LNCaP clone FGC (cell line): ENCODE data around the gene CTBP2.

Experiments
- DNase-seq: peaks from one replicate; pipeline ENCODE4 v3.0.0-alpha.2; 2011; ENCODE audit warnings: low read depth
- H3K4me3 ChIP-seq: 2 replicates; pipeline ENCODE4 v1.5.1; 2011; ENCODE audit warnings: mild to moderate bottlenecking, low read depth, low read length, control low read depth
- TF ChIP-seq, protein P1 (sequence below): IDR thresholded peaks from 2 replicates; pipeline ENCODE4 v1.5.1; 2012; ENCODE audit warnings: mild to moderate bottlenecking; ENCODE audit not compliant: control insufficient read depth, insufficient read depth; ENCODE audit errors: extremely low read depth

Gene CTBP2

DNA sequence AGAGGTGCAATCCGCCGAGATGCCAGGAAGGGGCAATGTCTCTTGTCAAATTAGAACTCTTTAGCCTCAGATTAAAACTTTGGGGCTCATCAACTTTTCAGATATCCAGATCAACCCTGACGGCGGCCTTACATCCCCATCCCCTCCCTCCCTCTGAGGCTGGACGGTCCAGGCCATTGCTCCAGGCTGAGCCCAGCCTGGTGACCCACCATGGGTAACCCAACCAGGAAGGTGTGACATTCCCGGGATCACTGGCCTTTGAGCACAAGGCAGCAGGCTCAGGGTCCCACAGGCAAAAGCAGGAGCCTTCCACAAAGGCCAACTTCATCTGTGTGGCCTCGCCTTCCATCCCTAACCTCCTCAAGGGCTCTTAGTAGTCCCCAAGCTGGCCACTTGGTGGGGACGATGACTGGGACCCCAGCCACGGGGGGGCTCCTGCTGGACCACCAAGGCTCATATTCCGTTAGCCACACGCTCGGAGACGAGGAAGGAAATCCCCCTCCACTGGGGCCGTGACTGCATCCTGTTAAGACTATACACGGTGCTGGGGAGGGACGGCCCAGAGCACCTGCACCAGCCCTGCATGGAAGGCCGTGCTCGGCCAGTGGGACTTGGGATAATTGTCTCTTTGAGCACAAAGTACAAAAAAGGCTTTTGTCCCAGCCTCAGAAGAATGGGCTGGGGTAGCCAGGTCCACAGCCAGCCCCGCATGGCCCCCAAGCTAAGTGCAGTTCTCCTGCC lies 155.6 kb downstream of the CTBP2 start:
- DNase-seq, result no peak
- no peak overlapping the region for H3K4me3 ChIP-seq
- TF ChIP-seq, protein P1, sequence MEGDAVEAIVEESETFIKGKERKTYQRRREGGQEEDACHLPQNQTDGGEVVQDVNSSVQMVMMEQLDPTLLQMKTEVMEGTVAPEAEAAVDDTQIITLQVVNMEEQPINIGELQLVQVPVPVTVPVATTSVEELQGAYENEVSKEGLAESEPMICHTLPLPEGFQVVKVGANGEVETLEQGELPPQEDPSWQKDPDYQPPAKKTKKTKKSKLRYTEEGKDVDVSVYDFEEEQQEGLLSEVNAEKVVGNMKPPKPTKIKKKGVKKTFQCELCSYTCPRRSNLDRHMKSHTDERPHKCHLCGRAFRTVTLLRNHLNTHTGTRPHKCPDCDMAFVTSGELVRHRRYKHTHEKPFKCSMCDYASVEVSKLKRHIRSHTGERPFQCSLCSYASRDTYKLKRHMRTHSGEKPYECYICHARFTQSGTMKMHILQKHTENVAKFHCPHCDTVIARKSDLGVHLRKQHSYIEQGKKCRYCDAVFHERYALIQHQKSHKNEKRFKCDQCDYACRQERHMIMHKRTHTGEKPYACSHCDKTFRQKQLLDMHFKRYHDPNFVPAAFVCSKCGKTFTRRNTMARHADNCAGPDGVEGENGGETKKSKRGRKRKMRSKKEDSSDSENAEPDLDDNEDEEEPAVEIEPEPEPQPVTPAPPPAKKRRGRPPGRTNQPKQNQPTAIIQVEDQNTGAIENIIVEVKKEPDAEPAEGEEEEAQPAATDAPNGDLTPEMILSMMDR, result no peak

DNA sequence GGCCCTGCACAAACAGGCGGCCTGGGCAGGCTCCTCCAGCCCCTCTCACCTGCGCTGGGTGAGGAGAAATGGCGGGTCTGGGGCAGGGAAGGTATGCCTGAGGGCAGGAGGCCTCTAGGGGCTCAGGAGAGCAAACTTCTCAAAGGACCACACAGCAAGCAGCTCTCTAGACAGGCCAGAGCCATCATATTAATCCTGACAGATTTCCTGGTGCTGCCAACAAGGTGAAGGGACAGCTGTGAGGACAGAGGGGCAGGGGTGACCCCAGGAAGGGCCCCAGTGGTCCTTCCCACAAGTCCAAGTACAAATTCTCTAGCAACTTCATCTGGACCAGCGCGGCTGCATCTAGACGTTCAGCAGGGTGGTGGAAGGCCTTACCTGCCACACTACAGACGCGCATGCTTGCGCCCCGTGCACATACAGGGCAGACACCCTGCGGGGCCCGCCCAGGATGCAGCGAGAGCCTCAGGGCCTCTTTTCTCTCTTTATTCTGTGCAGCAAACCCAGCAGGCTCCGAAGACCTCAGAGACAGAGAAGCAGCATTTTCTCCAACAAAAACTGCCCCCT lies 156.4 kb downstream of the CTBP2 start:
- DNase-seq, result no peak
- TF ChIP-seq, protein P1, result no peak
- no peak overlapping the region for H3K4me3 ChIP-seq

DNA sequence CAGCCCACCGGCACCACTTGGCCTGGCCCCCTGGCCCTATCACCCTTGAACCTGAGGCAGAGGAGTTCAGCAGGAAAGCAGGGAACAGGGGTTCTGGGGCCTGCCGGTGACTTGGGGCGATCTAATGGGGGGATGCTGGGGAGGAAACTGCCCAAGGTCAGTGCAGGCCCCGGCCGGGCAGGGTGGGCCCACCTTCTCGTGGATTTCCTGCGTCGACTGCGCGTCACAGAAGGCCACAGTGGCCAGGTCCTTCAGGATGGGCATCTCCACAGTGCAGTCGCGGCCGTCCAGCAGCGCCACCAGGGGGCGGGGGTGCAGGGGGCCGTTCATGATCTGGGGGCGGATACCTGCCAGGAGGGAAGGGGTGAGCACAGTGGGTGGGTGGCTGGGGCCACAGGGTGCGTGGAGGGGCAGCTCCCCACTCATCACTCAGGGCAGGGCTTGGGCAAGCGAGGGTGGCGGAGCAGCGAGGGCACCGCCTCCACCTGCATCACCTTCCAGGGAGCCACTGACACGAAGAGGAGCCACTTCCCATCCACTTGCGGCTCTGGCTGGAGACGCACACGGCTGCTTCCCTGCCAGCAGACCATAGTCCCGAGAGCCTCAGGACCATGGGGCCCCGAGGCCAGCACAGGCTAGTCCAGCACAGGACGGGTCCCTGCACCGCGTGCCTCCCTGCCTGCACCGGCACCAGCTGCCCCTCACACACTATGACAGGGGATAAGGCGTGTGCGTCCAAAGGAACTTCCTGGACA lies 157.0 kb downstream of the CTBP2 start:
- no peak overlapping the region for H3K4me3 ChIP-seq
- no peak for DNase-seq
- TF ChIP-seq, protein P1, result no peak

DNA sequence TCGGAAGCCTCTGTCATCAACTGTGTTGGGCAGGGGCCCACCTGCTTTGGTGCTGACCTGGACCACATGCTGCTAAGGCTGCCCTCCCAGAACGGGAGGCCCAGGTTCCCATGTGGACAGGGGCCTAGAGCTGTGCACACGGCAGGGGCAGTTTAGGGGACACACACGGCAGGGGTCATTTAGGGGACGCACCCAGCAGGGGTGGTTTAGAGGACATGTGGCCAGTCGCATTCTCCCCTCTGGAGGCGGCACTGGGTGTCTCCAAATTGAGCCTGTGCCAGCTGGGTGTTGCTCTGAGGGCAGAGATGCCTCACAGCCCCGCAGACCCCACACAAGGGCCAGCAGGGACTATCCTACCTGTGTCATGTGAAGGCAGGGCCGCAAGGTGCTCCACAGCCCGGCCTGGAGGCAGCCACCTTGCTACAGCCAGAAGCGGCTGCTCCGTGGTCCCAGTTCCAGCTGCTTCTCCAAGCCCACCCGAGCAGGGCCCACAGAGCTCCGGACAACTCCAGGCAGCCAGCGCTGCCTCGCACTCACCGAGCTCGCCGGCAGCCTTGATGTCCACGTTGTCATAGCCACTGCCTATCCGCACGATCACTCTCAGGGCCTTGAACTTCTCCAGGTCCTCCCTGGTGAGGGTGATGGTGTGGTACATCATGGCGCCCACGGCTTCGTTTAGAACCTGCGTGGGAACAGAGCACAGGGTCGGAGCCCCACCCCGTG lies 157.8 kb downstream of the CTBP2 start:
- no peak for DNase-seq
- TF ChIP-seq, protein P1, result no peak

DNA sequence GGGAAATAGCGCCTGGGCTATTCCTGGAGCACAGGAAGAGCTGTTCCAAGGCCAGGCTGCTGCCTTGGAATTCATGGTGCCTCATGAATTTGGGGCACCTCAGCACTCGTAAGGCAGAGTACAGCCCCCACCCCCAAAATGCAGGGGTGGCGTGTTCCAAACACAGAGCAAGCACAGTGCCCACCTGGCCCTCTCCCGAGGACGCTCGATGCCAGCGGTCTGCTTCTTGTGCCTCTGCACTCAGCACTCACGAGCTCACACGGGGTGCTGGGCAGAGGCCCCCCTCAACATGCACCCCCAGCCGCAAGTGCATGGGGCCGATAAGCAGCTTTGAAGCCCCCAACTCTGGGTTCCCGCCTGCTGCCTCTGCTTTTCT lies 158.3 kb downstream of the CTBP2 start:
- TF ChIP-seq, protein P1, result no peak
- no peak overlapping the region for H3K4me3 ChIP-seq
- DNase-seq, result no peak

More for the DNA sequence above, 157.8 kb downstream of the CTBP2 start:
- no peak overlapping the region for H3K4me3 ChIP-seq

DNA sequence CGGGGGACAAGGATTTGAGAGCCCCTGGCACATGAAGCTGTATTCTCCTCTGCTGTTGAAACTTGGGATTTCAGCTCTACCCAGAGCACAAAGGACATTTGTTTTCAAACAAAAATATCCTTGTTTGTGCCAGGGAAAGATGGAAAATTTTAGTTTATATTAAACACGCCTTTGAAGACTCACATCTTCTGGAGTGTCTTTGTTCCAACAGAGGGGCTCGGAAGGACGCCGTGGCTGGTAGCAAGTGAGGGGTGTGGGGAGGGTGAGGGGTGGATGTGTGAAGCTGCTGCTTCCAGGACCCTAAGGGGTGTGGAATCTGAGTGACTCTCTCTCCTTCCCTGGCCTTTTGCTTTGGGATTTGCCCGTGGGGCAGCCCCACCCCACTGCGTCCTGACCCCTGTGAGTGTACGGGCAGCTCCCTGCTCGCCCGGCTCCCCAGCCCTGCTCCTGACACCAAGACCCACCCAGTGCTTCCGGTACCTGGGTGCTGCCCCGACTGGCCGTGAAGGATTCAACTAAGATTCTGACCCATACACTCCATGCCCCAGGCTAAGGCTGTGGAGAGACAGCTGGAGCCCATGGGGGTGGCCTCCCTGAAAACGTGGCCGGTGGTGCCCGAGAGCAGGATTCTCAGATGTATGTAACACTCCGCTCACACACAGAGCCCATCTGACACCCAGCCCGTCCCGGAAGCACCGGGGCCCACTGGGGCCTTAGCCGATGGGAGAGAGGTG lies 158.9 kb downstream of the CTBP2 start:
- TF ChIP-seq, protein P1, result no peak
- H3K4me3 ChIP-seq, result no peak overlapping the region
- no peak for DNase-seq
